GM12878 (cell line): ENCODE results near the gene C3orf33. TPM values are rescaled to one million over a fixed set of nuclear protein-coding genes. Genes with fewer than 3 reads are reported as not detected.
"Not testable (repeated sequence)": the region's sequence is repeated elsewhere in the genome, so short reads cannot be mapped to it uniquely, and the experiment has no call there.

Experiments
- ATAC-seq: fragments of 200-7000 bp; cut with Tn5 transposase; 3 replicates; pipeline ENCODE4 v1.9.1; 2020; ENCODE audit warnings: mild to moderate bottlenecking, moderate library complexity
- BruUV-seq: library from RNA; stranded (reverse); fragments of 400-500 nt; replicated peaks from 2 replicates; lab custom pipeline; 2021; lab: Mats Ljungman, UMichigan
- CTCF ChIA-PET: fragments of 300-600 bp; sonication (Branson Sonifier 250); formaldehyde crosslinking; extraction: SDS; loops from one replicate; lab custom pipeline; 2021; ENCODE audit warnings: inconsistent platforms; lab: Yijun Ruan, JAX
- POLR2A ChIA-PET: fragments of 350-600 bp; formaldehyde crosslinking; extraction: SDS; loops from one replicate; lab custom pipeline; 2021; ENCODE audit warnings: inconsistent platforms; lab: Charles Lee
- RAD21 ChIA-PET: fragments of 300-600 bp; sonication (Branson Sonifier 250); formaldehyde crosslinking; loops from one replicate; lab custom pipeline; 2023; ENCODE audit warnings: antibody characterized with exemption; ENCODE audit not compliant: unreplicated experiment; lab: Charles Lee
- SMC1A ChIA-PET: fragments of 300-600 bp; sonication (Branson Sonifier 250); formaldehyde crosslinking; loops from one replicate; lab custom pipeline; 2023; ENCODE audit not compliant: unreplicated experiment, uncharacterized antibody; lab: Charles Lee
- DNase-seq: peaks from one replicate; pipeline ENCODE4 v3.0.0-alpha.2; 2011; ENCODE audit warnings: low read depth, low spot score
- FAIRE-seq: peaks from 3 replicates; lab custom pipeline; 2011; peaks lifted over from hg19 to GRCh38; lab: Jason Lieb, UNC
- H2AFZ ChIP-seq: 2 replicates; pipeline ENCODE4 v1.6.0; 2011; ENCODE audit warnings: low read depth, low read length, control low read depth; ENCODE audit not compliant: control insufficient read depth
- H3K27ac ChIP-seq: 2 replicates; pipeline ENCODE4 v1.5.1; 2011; ENCODE audit warnings: control low read depth; ENCODE audit not compliant: control insufficient read depth, insufficient read depth
- H3K27me3 ChIP-seq, 2 experiments: replicated peaks in 1 of 2; 2 replicates each; pipeline versions ENCODE4 v1.6.0 to v1.6.1; 2011; ENCODE audit warnings: low read length in 1 of 2; ENCODE audit not compliant: control insufficient read depth in 2 of 2, insufficient read depth in 2 of 2
- H3K36me3 ChIP-seq, 2 experiments: 2 replicates each; pipeline ENCODE4 v1.5.1; 2011; ENCODE audit warnings: low read length in 1 of 2; ENCODE audit not compliant: control insufficient read depth in 2 of 2, insufficient read depth in 2 of 2
- H3K4me1 ChIP-seq: 2 replicates; pipeline ENCODE4 v1.6.1; 2011; ENCODE audit warnings: mild to moderate bottlenecking, low read length, moderate library complexity, mixed read lengths; ENCODE audit not compliant: control insufficient read depth, insufficient read depth
- H3K4me2 ChIP-seq: 2 replicates; pipeline ENCODE4 v1.6.0; 2011; ENCODE audit warnings: control low read depth; ENCODE audit not compliant: control insufficient read depth, insufficient read depth
- H3K4me3 ChIP-seq: fragments of 200-600 bp; sonication (generic); 2 replicates; pipeline ENCODE4 v1.5.1; 2016
- H3K79me2 ChIP-seq: 2 replicates; pipeline ENCODE4 v1.6.0; 2011; ENCODE audit warnings: low read length; ENCODE audit not compliant: control insufficient read depth, insufficient read depth
- H3K9ac ChIP-seq: 2 replicates; pipeline ENCODE4 v1.8.0; 2011; ENCODE audit warnings: low read length, control low read depth, mixed read lengths; ENCODE audit not compliant: control insufficient read depth, insufficient read depth
- H3K9me3 ChIP-seq: replicated peaks from 3 replicates; pipeline ENCODE4 v1.5.1; 2011; ENCODE audit warnings: mild to moderate bottlenecking, low read length; ENCODE audit not compliant: control insufficient read depth, insufficient read depth
- H4K20me1 ChIP-seq: 2 replicates; pipeline ENCODE4 v1.6.0; 2011; ENCODE audit not compliant: control insufficient read depth, insufficient read depth
- CBX3 ChIP-seq: fragments of 200-600 bp; sonication (generic); IDR thresholded peaks from 2 replicates; pipeline ENCODE4 v1.6.1; 2016; ENCODE audit warnings: low read depth, borderline replicate concordance
- ESRRA ChIP-seq: IDR thresholded peaks from 2 replicates; pipeline ENCODE4 v1.6.1; 2012; ENCODE audit warnings: mild to moderate bottlenecking, low read length, improper control_type of control experiment
- HCFC1 ChIP-seq: fragments of 150-350 bp; IDR thresholded peaks from 2 replicates; pipeline ENCODE4 v1.6.1; 2014; ENCODE audit warnings: low read length
- IRF5 ChIP-seq: fragments of 450-650 bp; IDR thresholded peaks from 2 replicates; pipeline ENCODE4 v1.6.1; 2017; ENCODE audit warnings: borderline replicate concordance
- MEF2B ChIP-seq: fragments of 450-650 bp; IDR thresholded peaks from 2 replicates; pipeline ENCODE4 v1.6.1; 2018; ENCODE audit warnings: mild to moderate bottlenecking, moderate library complexity; ENCODE audit not compliant: partially characterized antibody, poor library complexity, severe bottlenecking
- MYB ChIP-seq: fragments of 150-350 bp; IDR thresholded peaks from 2 replicates; pipeline ENCODE4 v1.6.1; 2014; ENCODE audit warnings: mild to moderate bottlenecking, low read depth, low read length, borderline replicate concordance
- NR2F1 ChIP-seq: fragments of 450-650 bp; conservative IDR thresholded peaks from 2 replicates; pipeline ENCODE4 v1.6.1; 2017; ENCODE audit warnings: mild to moderate bottlenecking
- RB1 ChIP-seq: fragments of 450-650 bp; formaldehyde crosslinking; IDR thresholded peaks from 2 replicates; pipeline ENCODE4 v1.6.1; 2017; ENCODE audit warnings: mild to moderate bottlenecking, borderline replicate concordance
- SIN3A ChIP-seq: IDR thresholded peaks from 2 replicates; pipeline ENCODE4 v1.6.1; 2012; ENCODE audit warnings: low read depth, low read length, improper control_type of control experiment
- SPI1 ChIP-seq: IDR thresholded peaks from 2 replicates; pipeline ENCODE4 v1.6.1; 2011; ENCODE audit warnings: low read depth, mild to moderate bottlenecking, low read length, moderate library complexity, borderline replicate concordance; ENCODE audit not compliant: insufficient read depth
- SRF ChIP-seq, 2 experiments: IDR thresholded peaks; 2 replicates each; pipeline ENCODE4 v1.6.1; 2011; ENCODE audit warnings: low read depth in 2 of 2, low read length in 2 of 2, mild to moderate bottlenecking in 1 of 2, moderate library complexity in 1 of 2
- WGBS: methylation state at CpG from one replicate; pipeline ENCODE4 v1.1.6; 2016; ENCODE audit warnings: low lambda C conversion rate; ENCODE audit not compliant: insufficient replicate concordance, insufficient coverage; ENCODE audit errors: missing lambda C conversion rate; 5-methylcytosine and 5-hydroxymethylcytosine counted together
- in situ Hi-C: fragments of 300-500 bp; cut with MboI; formaldehyde crosslinking; loops from 9 replicates; pipeline ENCODE4 v1.14.3; 2018; ENCODE audit warnings: mixed read lengths
- intact Hi-C: fragments of 100-400 bp; cut with micrococcal nuclease; formaldehyde crosslinking; loops from one replicate; pipeline ENCODE4 v1.14.2; 2022; ENCODE audit not compliant: unreplicated experiment
- polyA plus RNA-seq, 11 experiments: library from polyadenylated mRNA; depleted of rRNA in 4 of 11; unstranded in 6 of 11; stranded (reverse) in 5 of 11; fragments of >200 nt; fragmentation: Nextera tagmentation in 4 of 11; fragmentation: Illumina TruSeq in 1 of 11; extraction: Ambion mirVana in 4 of 11; extraction: Trizol in 1 of 11; gene quantifications; 1 replicate in 1 of 11; 2 replicates in 10 of 11; pipeline versions ENCODE4 v1.2.1 to v1.2.3, GENCODE V29; 2011 to 2016; ENCODE audit warnings: inconsistent platforms in 2 of 11, missing spikeins in 2 of 11, low read depth in 1 of 11
- total RNA-seq, 4 experiments: library from RNA; depleted of rRNA in 3 of 4; stranded (reverse); fragments of >200 nt in 3 of 4; fragmentation: Illumina TruSeq in 1 of 4; extraction: Trizol in 1 of 4; gene quantifications; 2 replicates each; pipeline versions ENCODE4 v1.2.1 to v1.2.3, GENCODE V29; 2013 to 2021

The C3orf33 gene
- total and polyA plus RNA-seq, 10 of the 15 experiments (the other 5 are each of a cell fraction or from before 2014, with no cell fraction given), result 0.35 to 1.7 (median 0.90) TPM

GRCh38 chr3:155835341-155836071 lies 29.4 kb upstream of the C3orf33 start:
- Histone ChIP-seq H3K4me1 (no peaks in the 10 kb centered on the region), H3K9ac (no peak overlapping the region), H3K27ac (no peak overlapping the region), H2AFZ (no peak overlapping the region), H3K4me2 (no peak overlapping the region), H3K79me2 (no peaks in the 10 kb centered on the region), H3K9me3 (no peaks in the 10 kb centered on the region), H3K4me3 (no peak overlapping the region), H3K27me3 (no peaks in the 10 kb centered on the region), H3K36me3 (peaks cover 0 to 6% of the 10 kb centered on the region in 2 experiments; a peak in 1 of 4 replicates), H4K20me1 (no peaks in the 10 kb centered on the region)
- RAD21 ChIA-PET, result interaction anchor here (2.3 kb wide), 1 partner anchor 30 kb away, joined by 7 read pairs; the partner anchor contains the start of gene C3orf33
- POLR2A ChIA-PET, result interaction anchor here (0.7 to 1.0 kb wide), 2 partner anchors 11 to 38 kb away, joined by 3 to 5 read pairs; no protein-coding TSS in a partner anchor
- peak; percentile 29; the same call in 2 of the 3 replicates for ATAC-seq
- CTCF ChIA-PET, result interaction anchor here (0.7 kb wide), 1 partner anchor 126 kb away, joined by 4 read pairs; no protein-coding TSS in a partner anchor
- BruUV-seq, result no TSS peak
- no peak for FAIRE-seq
- in situ Hi-C loops, result no loop called here
- DNase-seq, result no peak
- WGBS, result 83% methylated on average over 9 of the region's 9 CpGs
- intact Hi-C loops, result no loop called here
- TF ChIP-seq NR2F1 (no peak), RB1 (no peak), CBX3 (no peak), SRF (IDR thresholded peaks at IDR 0.05; ENCODE audit: low read depth in 2 of 2, low read length in 2 of 2) (no peak), MEF2B (no peak), MYB (no peak), SIN3A (no peak), ESRRA (no peak), IRF5 (no peak), SPI1 (no peak), HCFC1 (no peak)
- SMC1A ChIA-PET, result interaction anchor here (0.9 kb wide), 1 partner anchor 18 kb away, joined by 4 read pairs; no protein-coding TSS in a partner anchor

- POLR2A ChIA-PET, H3K27me3 ChIP-seq, DNase-seq, H3K4me1 ChIP-seq, H3K9me3 ChIP-seq, FAIRE-seq, H4K20me1 ChIP-seq, H3K27ac ChIP-seq, BruUV-seq, ATAC-seq, in situ Hi-C loops, H3K36me3 ChIP-seq, H3K4me3 ChIP-seq, H3K9ac ChIP-seq, SMC1A ChIA-PET, intact Hi-C loops, H3K4me2 ChIP-seq, H2AFZ ChIP-seq, H3K79me2 ChIP-seq: not testable (repeated sequence)
- CTCF ChIA-PET, result interaction anchor here (1.0 to 1.6 kb wide), 3 partner anchors 17 to 309 kb away, joined by 3 to 9 read pairs (median 3); partner anchors contain the start of gene C3orf33
- over 99% methylated on average over 11 of the region's 13 CpGs for WGBS
- RAD21 ChIA-PET, result interaction anchor here (0.8 kb wide), 1 partner anchor 21 kb away, joined by 3 read pairs; no protein-coding TSS in a partner anchor
Measured at GRCh38 chr3:155828490-155829098, 22.5 kb upstream of the C3orf33 start.
